ENCODE results near the gene MECR.

MECR gene

GRCh38 chr1:29148656-29149491 is 81.9 kb downstream of the MECR start:
- no peak for TF ChIP-seq CTCF (conservative IDR thresholded peaks at IDR 0.05)
- no peak overlapping the region for H3K27ac ChIP-seq

GRCh38 chr1:29145739-29146437 is 84.8 kb downstream of the MECR start:
- no peak for TF ChIP-seq CTCF (conservative IDR thresholded peaks at IDR 0.05)
- H3K27ac ChIP-seq = no peak overlapping the region

GRCh38 chr1:29144178-29144577 is 86.6 kb downstream of the MECR start:
- no peak overlapping the region for H3K27ac ChIP-seq
- no peak for TF ChIP-seq CTCF (conservative IDR thresholded peaks at IDR 0.05)

- no peak for TF ChIP-seq CTCF (conservative IDR thresholded peaks at IDR 0.05)
- H3K27ac ChIP-seq = no peak overlapping the region
These were observed 88.0 kb downstream of the MECR start for GRCh38 chr1:29142714-29143113.

Measured in VCaP (cell line).